Neural crest cell (in vitro differentiated cells): ENCODE data around the gene MYMK. TPM values are rescaled to one million over a fixed set of nuclear protein-coding genes. Genes with fewer than 3 reads are reported as not detected.
A peak's percentile ranks its signal among the peaks of the same experiment; 100 is the strongest.

Experiments
- DNase-seq: peaks from one replicate; pipeline ENCODE4 v3.0.0; 2021; ENCODE audit warnings: low read depth, mixed read lengths, low spot score
- H3K27ac Mint-ChIP-seq: one replicate; pipeline ENCODE4 v1.8.0; 2021; ENCODE audit warnings: mild to moderate bottlenecking, mixed read lengths; ENCODE audit not compliant: unreplicated experiment
- H3K27me3 Mint-ChIP-seq: 2 replicates; pipeline ENCODE4 v1.8.0; 2021; ENCODE audit warnings: low read depth, mild to moderate bottlenecking, mixed read lengths
- H3K36me3 Mint-ChIP-seq: 2 replicates; pipeline ENCODE4 v1.8.0; 2021; ENCODE audit warnings: low read depth, mild to moderate bottlenecking, mixed read lengths
- H3K4me1 Mint-ChIP-seq: 2 replicates; pipeline ENCODE4 v1.8.0; 2021; ENCODE audit warnings: mixed read lengths
- H3K4me3 Mint-ChIP-seq: one replicate; pipeline ENCODE4 v1.8.0; 2021; ENCODE audit warnings: mild to moderate bottlenecking, mixed read lengths
- H3K9me3 Mint-ChIP-seq: 2 replicates; pipeline ENCODE4 v1.8.0; 2021; ENCODE audit warnings: mixed read lengths
- CTCF ChIP-seq: fragments of 200-600 bp; sonication (generic); conservative IDR thresholded peaks from 2 replicates; pipeline ENCODE4 v1.5.0; 2021; ENCODE audit warnings: antibody characterized with exemption, mild to moderate bottlenecking
- total RNA-seq: library from RNA; stranded (reverse); gene quantifications from 2 replicates; pipeline ENCODE4 v1.2.1, GENCODE V29; 2021

The MYMK gene
- total RNA-seq, 1 donor from 2014 or later = not detected

- Mint-ChIP-seq H3K9me3 (no peaks in the 10 kb centered on the region), H3K27ac (no peak overlapping the region), H3K27me3 (peaks cover 2% of the 10 kb centered on the region), H3K36me3 (no peaks in the 10 kb centered on the region), H3K4me3 (no peak overlapping the region), H3K4me1 (no peaks in the 10 kb centered on the region)
- no peak for DNase-seq
- no peak for TF ChIP-seq CTCF
These were observed 5.9 kb downstream of the MYMK start for GRCh38 chr9:133518706-133519449.

GRCh38 chr9:133518200-133518599, 6.6 kb downstream of the MYMK start:
- TF ChIP-seq CTCF = no peak
- Mint-ChIP-seq H3K4me1 (no peaks in the 10 kb centered on the region), H3K27ac (peak overlapping the region; percentile 43), H3K27me3 (peaks cover 1% of the 10 kb centered on the region), H3K36me3 (no peaks in the 10 kb centered on the region), H3K9me3 (no peaks in the 10 kb centered on the region), H3K4me3 (no peak overlapping the region)
- no peak for DNase-seq

- Mint-ChIP-seq H3K27me3 (no peaks in the 10 kb centered on the region), H3K4me1 (no peaks in the 10 kb centered on the region), H3K27ac (no peak overlapping the region), H3K36me3 (no peaks in the 10 kb centered on the region), H3K9me3 (no peaks in the 10 kb centered on the region), H3K4me3 (no peak overlapping the region)
- DNase-seq = no peak
- TF ChIP-seq CTCF = no peak
These were observed 7.0 kb downstream of the MYMK start for GRCh38 chr9:133517711-133518110.

GRCh38 chr9:133516961-133517350, 7.8 kb downstream of the MYMK start:
- Mint-ChIP-seq H3K9me3 (no peaks in the 10 kb centered on the region), H3K36me3 (no peaks in the 10 kb centered on the region), H3K4me1 (no peaks in the 10 kb centered on the region), H3K27ac (no peak overlapping the region), H3K4me3 (no peak overlapping the region), H3K27me3 (no peaks in the 10 kb centered on the region)
- no peak for TF ChIP-seq CTCF
- DNase-seq = no peak

GRCh38 chr9:133516256-133516960, 8.4 kb downstream of the MYMK start:
- no peak overlapping the region for H3K27ac Mint-ChIP-seq

More at GRCh38 chr9:133516256-133516960, 8.4 kb downstream of the MYMK start:
- no peak for TF ChIP-seq CTCF
- DNase-seq = no peak
- Mint-ChIP-seq H3K36me3 (no peaks in the 10 kb centered on the region), H3K27me3 (no peaks in the 10 kb centered on the region), H3K9me3 (no peaks in the 10 kb centered on the region), H3K4me3 (no peak overlapping the region), H3K4me1 (no peaks in the 10 kb centered on the region)
